ENCODE measurements around the gene SPATA20.

Gene SPATA20

DNA sequence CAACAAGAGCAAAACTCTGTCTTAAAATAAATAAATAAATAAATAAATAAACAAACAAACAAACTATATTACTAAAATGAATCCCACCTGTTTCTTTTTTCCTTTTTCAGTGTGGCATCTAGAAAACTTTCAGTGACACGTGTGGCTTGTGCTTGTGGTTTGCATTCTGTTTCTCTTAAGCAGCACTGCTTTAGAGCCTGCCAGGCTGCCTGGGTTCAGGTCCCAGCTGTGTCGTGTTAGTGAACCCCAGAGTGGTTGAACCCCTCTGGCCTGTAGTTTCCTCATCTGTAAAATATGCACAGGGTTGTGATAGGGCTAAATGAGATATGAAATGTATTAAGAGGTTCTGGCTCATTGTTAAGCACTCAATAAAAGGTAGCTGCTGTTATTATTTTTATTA, 26.5 kb upstream of the SPATA20 start:
- DNase-seq = no peak

DNA sequence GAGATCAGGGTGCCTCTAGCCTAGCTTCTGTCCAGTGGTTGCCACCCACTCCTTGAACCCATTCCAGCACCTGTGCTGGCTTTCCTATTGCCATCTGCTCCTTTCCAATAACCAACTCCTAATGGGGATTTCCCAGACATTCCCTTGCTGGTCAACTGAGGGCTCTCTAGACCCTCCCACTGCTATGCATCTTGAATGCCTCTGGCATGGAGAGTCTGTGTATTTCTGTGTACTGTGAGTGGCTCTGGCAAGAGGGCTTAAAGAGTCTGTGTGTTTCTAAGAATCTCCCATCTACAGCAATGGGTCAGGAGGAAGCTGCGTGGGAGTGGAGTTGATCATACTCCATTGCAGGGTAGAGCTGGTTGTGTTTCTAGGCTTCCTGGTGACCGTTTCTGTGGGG, 25.5 kb upstream of the SPATA20 start:
- no peak for DNase-seq

DNA sequence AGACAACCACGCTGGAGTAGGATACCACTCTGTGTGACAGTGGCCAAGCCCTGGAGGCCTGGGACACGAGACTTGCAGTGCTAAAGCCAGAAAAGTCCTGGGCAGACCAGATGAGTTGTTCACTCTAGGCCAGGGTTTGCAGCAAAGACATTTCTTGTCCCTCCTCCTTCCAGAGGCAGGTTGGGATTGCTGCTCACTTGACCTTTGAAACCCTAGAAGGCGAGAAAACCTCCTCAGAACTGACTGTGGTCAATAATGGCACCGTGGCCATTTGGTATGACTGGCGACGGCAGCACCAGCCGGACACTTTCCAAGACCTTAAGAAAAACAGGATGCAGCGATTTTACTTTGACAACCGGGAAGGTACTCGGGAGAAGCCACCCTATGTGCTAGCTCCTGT, 24.2 kb upstream of the SPATA20 start:
- no peak for DNase-seq

DNA sequence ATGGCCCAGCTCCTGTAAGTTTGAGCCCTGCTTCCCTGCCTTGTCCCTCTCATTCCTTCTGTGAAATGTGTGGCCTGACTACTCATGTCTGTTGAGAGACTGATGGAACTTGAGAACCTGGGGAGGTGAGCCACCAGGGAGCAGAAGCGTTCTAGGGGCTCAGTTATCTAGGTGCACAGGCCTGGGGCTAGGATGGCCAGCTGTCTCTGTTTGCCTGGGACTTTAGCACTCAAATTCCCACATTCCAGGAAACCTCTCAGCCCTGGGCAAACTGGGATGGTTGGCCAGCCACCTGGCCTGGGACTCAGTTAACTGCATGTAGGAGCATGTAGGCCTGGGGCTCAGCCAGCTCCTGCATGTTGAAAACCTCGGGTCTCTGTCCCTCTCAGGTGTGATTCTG, 23.8 kb upstream of the SPATA20 start:
- no peak for DNase-seq

DNA sequence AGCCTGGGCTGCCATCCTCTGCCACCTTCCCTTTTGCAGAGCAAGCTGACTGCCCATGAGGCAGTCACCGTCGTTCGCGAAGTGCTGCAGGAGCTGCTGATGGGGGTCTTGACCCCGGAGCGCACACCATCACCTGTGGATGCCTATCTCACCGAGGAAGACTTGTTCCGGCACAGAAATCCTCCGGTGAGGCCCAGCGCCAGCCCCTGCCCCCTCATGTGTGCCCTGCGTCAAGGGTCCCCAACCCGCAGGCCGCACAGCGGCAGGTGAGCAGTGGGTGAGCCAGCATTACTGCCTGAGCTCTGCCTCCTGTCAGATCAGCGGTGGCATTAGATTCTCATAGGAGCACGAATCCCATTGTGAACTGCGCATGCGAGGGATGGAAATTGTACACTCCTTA, 22.1 kb upstream of the SPATA20 start:
- no peak for DNase-seq

DNA sequence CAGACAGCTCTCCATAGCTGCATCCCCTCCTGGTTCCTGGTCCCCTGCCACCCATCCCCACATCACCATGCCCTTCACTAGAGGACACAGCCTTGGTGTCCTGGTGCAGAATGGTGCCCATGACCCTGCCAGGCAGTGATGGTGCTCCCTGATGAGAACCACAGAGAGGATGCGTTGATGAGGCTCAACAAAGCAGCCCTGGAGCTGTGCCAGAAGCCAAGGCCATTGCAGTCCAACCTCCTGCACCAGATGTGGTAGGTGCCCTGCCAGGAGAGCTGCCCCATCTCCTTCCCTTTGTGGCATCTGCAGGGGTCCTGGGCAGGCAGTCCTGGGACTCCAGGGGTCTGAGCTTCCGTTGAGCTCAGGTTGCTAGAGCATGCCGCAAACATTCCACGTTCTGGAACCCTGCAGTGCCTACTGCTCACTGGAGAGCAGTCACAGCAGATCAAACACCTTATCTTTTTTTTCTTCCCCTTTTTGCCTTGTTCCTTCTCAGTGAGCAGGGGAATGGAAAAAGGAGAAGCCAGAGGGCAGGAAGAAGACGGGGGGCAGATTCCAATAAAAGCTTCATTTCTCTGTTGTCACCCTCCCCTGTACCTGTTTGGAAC, 19.7 kb upstream of the SPATA20 start:
- no peak for DNase-seq

DNA sequence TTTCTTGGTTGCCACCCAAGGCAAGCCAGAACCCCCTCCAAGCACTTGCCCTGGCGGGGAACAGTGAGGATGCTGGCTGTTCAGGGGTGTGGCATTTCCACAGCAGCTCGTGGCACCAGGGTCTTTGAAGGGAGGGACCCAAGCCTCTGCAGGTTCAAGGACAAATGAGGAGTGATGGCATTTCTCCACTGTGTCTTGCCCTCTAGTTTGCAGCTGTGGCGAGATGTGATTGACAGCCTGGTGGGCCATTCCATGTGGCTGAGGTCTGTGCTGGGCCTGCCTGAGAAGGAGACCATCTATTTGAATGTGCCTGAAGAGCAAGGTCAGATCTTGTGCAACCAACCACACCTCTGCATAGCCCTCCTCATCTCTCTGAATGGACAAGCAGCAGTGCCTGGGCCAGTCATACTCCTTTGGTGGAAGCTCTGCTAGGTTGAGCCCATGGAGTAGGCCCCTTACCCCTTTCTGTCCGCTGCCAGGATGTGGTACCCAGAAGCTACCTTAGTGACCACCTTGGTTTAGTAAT, 19.0 kb upstream of the SPATA20 start:
- no peak for DNase-seq

DNA sequence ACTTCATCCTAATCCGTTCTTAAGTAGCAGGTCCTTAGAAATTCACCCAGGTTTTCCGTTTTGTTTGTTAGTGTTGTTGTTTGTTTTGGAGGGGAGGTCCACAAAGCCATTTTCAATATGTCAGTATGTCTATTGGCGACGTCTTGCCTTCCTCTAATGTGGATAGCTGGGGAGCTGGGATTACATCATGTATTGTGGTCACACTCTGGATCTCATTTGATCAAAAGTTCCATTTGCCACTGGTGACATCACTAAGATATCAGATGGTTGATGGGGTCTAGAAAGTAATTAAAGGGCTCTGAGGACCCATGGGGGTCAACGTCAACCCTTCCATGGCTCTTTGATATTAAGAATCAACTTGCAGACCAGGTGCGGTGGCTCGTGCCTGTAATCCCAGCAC, 17.1 kb upstream of the SPATA20 start:
- no peak for DNase-seq

DNA sequence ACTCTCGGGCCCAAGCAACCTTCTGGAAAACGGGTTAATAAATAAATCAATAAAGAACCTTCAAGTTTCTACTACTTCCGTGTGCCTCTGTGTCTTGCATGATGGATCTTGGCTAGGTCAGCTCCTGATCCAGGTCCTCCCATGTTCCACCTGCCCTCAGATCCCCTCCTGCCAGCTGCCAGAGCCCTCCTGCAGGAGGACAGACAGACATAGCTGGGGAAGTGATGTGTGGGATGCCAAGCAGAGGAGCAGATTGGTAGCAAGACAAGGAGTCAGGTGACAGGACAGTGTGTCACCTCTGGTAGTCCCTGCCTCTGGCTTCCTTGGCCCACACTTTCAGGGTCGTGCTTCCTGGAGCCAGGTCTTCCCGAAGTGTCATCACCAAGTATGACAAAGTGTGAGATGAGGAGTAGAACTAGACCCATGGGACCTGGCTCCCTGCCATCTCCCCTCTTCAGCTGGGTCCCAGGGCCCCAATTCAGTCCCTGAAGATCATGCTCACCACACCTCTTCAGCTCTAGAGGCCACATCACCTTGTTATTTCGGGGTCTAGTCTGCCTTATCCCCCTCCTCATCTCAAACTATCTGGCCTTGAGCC, 15.4 kb upstream of the SPATA20 start:
- DNase-seq = peak; percentile 66

DNA sequence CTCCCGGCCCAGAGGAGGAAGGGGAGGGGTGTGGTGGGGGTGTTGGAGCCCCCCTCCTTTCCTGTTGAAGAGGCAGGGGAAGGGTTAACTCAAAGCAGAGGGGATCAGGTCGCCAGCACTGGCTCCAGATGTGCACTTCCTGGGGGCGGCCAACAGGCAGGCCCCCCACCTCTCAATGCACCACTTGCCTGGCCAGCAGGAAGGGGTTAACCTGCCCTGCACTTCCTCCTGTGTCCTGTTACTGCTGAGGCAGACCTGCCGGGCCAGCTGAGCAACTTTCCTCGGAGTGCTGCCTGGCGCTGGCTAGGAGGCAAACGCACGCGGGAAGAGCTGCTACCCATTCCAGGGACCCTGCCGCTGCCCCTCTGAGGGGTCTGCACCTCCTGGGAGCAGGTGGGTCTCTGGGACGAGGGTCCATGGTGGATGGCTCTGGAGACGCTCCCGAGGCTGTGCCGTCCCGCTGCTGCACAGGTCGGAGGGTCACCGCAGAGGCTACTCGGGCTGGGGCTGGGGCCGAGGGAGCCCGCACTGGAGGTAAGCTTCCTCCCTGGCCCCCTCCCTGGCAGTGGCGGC, 14.4 kb upstream of the SPATA20 start, which contains the start of gene EPN3:
EPN3 (plus strand) TSS at position 284 of the 573 bp plus-strand sequence. CDS start 3,822 bp downstream, outside the sequence.
- DNase-seq = peak; percentile 55

DNA sequence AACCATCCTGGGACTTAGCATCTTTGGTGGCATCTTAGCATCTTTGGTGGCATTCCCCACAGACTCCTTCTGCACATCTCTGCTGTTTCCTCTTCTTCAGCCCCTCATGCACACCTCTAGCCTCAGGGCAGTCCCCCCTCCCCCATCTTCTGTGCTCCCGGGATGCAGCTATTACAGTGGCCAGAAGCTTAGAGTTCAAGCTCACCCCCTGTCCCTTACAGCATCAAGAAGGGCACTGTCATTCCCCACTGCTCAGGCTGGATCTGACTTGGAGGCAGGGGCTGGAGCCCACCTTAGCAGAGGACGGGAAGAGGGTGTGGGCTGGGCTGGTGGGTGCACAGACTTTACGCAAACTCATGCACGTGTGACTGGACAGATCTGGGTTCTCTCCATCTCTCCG, 13.8 kb upstream of the SPATA20 start:
- no peak for DNase-seq

DNA sequence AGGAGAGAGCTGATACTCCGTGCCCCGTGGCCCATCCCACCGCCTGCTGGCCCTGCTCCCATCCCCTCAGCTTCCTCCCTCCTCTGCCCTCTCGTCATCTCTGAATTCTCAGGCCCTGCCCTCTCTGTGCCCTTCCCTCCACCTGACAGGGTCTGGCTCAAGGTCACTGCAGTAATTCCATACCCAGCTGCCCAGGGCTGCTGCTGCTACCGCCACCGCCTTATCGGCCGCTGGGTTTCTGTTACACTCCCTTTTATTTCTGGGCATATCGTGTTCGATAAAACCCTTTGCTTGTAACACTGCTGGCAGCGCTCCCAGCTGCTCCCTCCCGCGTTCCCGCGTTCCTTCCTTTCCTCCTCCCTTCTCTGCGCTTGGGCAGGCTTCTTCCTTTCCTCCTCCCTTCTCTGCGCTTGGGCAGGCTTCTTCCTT, 13.2 kb upstream of the SPATA20 start:
- peak; percentile 38 for DNase-seq

DNA sequence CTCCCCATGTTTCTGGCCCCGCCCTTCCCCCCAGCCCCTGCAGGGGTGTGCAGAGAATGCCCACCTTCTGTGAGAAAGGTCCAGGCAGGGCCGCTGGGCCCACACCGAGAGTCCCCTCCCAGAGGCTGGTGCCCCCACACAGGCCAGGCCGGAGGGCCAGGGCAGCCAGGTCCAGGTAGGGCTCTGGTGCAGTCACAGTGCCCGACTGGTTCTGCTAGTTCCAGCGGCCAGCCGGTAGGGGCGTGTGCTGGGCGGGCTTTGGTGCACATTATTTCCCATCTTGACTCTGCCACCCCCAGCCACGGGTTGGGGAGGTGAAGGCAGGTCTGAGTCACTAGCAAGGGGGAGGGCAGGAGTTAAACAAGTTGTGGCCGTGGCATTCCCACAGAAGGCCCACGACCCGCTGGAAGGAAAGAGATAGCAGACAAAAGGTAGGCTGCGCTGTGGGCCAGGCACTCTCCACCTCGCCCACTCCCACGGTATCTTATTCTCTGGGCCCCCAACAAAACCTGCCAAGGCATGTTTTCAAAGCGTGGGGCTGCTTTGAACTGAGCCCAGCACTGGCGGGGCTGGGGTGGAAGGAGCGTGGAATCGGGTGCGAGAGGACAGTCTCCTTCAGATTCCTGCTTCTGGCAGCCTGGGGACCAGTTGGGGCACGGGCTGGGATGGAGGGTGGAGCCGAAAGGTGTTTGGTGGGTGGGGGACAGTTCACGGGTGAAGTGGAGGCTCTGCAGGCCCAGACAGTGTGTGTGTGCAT, 12.6 kb upstream of the SPATA20 start:
- DNase-seq = no peak

DNA sequence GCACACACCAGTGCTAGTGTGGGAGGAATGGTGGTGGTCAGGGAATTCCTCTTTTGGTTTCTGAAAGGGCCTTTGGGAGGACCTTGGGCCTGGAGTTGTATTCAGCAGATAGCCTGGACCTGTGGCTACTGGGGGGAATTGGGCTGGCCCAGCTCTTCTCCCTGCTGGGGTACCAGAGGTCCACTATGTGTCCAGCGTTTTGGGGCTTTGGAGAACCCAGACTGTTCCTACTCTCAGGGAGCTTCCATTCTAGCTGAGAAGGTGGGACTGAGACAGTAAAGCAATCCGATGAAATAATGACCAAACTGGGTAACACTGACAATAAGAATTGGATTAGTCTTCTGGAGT, 12.0 kb upstream of the SPATA20 start:
- DNase-seq = no peak

DNA sequence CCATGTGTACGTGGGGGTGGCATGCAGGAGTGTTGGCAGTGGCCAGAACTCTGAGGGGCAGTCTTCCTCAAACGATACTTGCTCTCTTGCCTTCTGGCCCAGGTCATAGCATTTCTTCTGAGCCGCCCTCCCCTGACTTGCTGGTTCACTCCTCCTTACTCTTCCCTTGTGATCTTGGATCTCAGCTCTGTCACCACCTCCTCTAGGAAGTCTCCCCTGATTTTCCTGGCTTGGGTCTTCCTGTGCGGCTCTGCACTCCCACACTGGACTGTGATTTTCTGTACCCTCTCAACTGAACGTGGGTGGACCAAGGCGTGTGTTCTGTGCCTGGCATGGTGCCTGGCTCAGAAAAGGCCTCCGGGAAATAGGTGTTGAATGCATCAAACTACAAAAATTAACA, 11.6 kb upstream of the SPATA20 start:
- no peak for DNase-seq

DNA sequence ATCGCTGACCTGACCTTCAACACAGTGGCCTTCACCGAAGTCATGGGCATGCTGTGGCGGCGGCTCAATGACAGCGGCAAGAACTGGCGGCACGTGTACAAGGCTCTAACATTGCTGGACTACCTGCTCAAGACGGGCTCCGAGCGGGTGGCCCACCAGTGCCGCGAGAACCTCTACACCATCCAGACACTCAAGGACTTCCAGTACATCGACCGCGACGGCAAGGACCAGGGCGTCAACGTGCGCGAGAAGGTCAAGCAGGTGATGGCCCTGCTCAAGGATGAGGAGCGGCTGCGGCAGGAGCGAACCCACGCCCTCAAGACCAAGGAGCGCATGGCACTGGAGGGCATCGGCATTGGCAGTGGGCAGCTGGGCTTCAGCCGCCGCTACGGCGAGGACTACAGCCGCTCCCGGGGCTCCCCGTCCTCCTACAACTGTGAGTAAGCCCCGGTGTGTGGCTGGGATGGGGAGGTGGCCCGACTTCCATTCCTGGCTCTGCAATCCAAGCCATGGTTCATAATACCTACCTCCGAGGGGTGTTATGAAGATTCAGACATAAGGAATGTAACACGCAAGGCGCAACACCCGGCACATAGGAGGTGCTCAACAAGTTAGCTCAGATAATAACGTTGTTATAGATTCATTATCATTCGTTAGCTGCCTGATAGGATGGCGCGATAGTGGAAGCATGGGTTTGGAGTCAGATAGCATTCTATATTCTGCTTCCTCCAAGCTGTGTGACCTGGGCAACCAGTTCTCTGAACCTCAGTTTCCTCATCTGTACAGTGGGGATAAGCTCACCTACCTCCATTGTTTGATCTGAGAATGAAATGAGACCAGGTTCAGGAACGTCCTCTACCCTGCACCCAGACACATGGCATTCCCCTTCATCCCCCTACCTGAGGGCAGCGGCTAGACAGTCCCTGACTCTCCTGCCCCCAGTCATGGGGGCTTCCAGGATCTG, 10.0 kb upstream of the SPATA20 start:
- no peak for DNase-seq

DNA sequence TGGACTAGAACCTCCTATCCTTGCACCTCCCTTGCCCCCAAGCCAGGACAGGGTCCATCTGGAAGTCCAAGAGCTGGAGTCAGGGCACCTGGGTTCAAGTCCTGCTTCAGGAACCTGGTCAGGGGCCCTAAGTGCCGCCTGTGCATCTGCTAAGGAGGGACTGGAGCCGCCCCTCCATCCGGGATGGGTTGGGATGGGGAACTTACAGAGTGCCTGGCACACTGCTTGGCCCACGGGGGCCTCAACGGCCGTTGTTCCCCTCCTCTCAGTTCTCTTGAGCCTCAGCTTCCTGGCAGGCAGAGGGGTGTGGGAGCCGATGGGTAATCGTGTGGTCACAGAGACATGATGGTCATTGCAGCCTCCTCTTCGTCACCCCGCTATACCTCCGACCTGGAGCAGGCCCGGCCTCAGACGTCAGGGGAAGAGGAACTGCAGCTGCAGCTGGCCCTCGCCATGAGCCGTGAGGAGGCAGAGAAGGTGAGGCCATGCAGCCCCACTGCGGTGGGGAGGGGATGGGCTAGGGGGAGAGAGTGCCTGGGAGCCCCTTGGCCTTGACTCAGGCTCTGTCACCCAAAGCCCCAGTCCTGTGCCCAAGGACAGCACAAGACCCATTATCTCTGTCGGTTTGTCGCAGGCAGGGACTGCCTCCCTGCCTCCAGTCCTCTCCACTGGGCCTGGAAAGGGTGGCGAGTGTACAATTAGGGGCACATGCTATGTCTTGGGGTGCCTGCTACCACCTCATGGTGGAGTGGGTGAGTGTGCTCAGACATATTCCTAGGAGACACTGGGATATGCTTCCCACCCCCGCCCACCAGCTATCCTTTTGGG, 9.0 kb upstream of the SPATA20 start:
- DNase-seq = no peak

DNA sequence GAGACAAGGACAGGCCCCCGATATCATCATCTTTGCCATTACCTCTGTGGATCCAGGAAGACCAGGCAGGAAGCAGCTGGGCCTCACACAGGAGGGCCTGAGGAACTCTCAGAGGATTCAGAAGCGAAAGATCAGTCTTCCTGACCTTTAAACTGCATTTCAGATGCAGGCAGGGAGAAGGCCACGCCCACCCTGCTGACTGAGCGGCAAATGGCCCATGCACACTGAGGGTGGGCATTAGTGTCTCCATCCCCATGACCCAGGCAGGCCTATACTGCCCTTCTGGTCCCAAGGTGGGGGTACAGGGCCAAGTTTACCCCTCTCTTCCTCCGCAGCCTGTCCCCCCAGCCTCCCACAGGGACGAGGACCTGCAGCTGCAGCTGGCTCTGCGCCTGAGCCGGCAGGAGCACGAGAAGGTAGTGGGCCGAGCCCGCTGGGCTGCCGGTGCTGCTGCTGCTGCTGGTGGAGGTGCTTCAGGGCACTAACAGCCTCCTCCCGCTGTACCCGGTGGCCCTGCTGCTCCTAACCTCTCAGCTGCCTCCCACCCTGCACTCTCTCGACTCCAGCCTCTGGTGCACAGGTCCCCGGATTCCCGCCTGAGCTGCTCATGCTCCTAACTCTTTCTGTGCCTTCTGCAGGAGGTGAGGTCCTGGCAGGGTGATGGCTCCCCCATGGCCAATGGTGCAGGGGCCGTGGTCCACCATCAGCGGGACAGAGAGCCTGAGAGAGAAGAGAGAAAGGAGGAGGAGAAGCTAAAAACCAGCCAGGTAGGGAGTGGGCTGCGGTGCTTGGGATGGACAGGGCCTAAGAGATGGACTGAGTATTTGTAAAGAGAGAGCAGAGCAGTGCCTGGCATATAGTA, 8.2 kb upstream of the SPATA20 start:
- DNase-seq = no peak

DNA sequence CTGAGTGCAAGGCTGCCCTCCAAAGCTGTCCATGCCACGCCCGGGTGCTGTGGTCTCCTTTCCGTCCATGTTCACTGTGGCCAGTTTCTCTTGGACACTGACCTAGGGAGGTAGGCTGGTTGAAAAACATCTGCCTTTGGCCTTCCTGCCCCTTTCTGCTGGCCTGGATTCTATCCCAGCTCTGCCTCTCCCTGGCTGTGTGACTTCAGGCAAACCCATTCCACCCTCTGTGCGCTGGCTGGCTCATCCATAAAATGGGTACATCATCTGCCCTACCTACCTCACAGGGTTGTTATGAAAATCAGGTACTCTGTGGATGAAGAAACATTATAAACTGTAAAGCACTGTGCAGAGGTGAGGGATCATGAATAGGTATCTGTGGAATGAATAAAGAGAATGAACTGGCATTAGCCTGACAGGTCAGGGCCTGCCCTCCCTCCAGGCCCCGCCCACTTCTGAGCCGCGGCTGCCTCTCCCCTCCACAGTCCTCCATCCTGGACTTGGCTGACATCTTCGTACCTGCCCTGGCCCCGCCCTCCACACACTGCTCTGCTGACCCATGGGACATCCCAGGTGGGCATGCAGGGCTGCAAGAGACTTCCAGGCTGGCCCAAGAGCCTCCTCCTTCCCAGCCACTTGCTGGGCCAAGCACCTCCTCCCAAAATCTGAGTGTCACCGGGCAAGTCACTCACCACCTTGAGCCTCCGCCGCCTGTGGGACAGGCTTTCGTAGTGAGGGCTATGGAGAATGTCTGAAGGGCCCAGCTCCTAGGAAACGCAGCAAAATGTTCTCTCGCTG, 7.0 kb upstream of the SPATA20 start:
- DNase-seq = no peak
